Pons (tissue), 1 donor: Measurements from ENCODE around the gene SERP2.
"Not testable (repeated sequence)": the region's sequence is repeated elsewhere in the genome, so short reads cannot be mapped to it uniquely, and the experiment has no call there.

Experiments used
- DNase-seq: peaks from one replicate; pipeline ENCODE4 v3.0.0-alpha.2; 2016; ENCODE audit warnings: low spot score

Gene SERP2

GRCh38 chr13:44373601-44374347 lies at the start of gene SERP2:
Gene SERP2, plus strand, starts transcription at chr13:44373824. Its CDS starts 202 bp downstream, at chr13:44374026.
- DNase-seq, result no peak

- no peak for DNase-seq
These were observed 46.7 kb upstream of the SERP2 start for GRCh38 chr13:44326961-44327360.

GRCh38 chr13:44329041-44329440 lies 44.6 kb upstream of the SERP2 start:
- DNase-seq, result not testable (repeated sequence)

- no peak for DNase-seq
These were observed 43.6 kb upstream of the SERP2 start for GRCh38 chr13:44329909-44330545.

GRCh38 chr13:44331446-44331845 lies 42.2 kb upstream of the SERP2 start:
- DNase-seq, result no peak

- DNase-seq, result peak; percentile 46
These were observed 41.4 kb upstream of the SERP2 start for GRCh38 chr13:44331912-44332851.

GRCh38 chr13:44333950-44334655 lies 39.5 kb upstream of the SERP2 start:
- DNase-seq, result no peak

GRCh38 chr13:44334751-44335150 lies 38.9 kb upstream of the SERP2 start:
- DNase-seq, result no peak

- DNase-seq, result no peak
These were observed 36.7 kb upstream of the SERP2 start for GRCh38 chr13:44336934-44337333.

- DNase-seq, result no peak
These were observed 36.0 kb upstream of the SERP2 start for GRCh38 chr13:44337581-44337980.

GRCh38 chr13:44340508-44340907 lies 33.1 kb upstream of the SERP2 start:
- no peak for DNase-seq

GRCh38 chr13:44342741-44343140 lies 30.9 kb upstream of the SERP2 start:
- DNase-seq, result no peak

- no peak for DNase-seq
These were observed 27.1 kb upstream of the SERP2 start for GRCh38 chr13:44346534-44346933.

GRCh38 chr13:44347301-44347700 lies 26.3 kb upstream of the SERP2 start:
- DNase-seq, result no peak

- DNase-seq, result no peak
These were observed 25.7 kb upstream of the SERP2 start for GRCh38 chr13:44347949-44348348.

- DNase-seq, result no peak
These were observed 22.7 kb upstream of the SERP2 start for GRCh38 chr13:44350775-44351504.

GRCh38 chr13:44351505-44351854 lies 22.1 kb upstream of the SERP2 start:
- DNase-seq, result no peak

- no peak for DNase-seq
These were observed 21.4 kb upstream of the SERP2 start for GRCh38 chr13:44352202-44352601.

- DNase-seq, result no peak
These were observed 21.0 kb upstream of the SERP2 start for GRCh38 chr13:44352671-44353070.

GRCh38 chr13:44354331-44354730 lies 19.3 kb upstream of the SERP2 start:
- no peak for DNase-seq

- DNase-seq, result no peak
These were observed 18.7 kb upstream of the SERP2 start for GRCh38 chr13:44354884-44355283.
